GM12891 (cell line): ENCODE data around the gene WHAMM.

Experiments
- DNase-seq: peaks from one replicate; pipeline ENCODE4 v3.0.0; 2011; ENCODE audit warnings: low spot score; ENCODE audit not compliant: insufficient read length
- FAIRE-seq: peaks from 2 replicates; lab custom pipeline; 2011; peaks lifted over from hg19 to GRCh38; lab: Jason Lieb, UNC
- PAX5 ChIP-seq: IDR thresholded peaks from 2 replicates; pipeline ENCODE4 v1.6.1; 2011; ENCODE audit warnings: low read length, moderate library complexity, mild to moderate bottlenecking; ENCODE audit not compliant: insufficient read depth, severe bottlenecking
- POLR2A ChIP-seq: IDR thresholded peaks from 2 replicates; pipeline ENCODE4 v1.6.1; 2011; ENCODE audit warnings: low read depth, low read length, control low read depth
- POLR2AphosphoS5 ChIP-seq: IDR thresholded peaks from 2 replicates; pipeline ENCODE4 v1.6.1; 2011; ENCODE audit warnings: low read depth, low read length, control low read depth
- POU2F2 ChIP-seq: IDR thresholded peaks from 2 replicates; pipeline ENCODE4 v1.6.1; 2011; ENCODE audit warnings: low read depth, mild to moderate bottlenecking, control low read depth, low read length, moderate library complexity
- SPI1 ChIP-seq: IDR thresholded peaks from 2 replicates; pipeline ENCODE4 v1.6.1; 2011; ENCODE audit warnings: low read depth, low read length, control low read depth
- TAF1 ChIP-seq: IDR thresholded peaks from 2 replicates; pipeline ENCODE4 v1.6.1; 2011; ENCODE audit warnings: low read depth, low read length, control low read depth

WHAMM gene

DNA sequence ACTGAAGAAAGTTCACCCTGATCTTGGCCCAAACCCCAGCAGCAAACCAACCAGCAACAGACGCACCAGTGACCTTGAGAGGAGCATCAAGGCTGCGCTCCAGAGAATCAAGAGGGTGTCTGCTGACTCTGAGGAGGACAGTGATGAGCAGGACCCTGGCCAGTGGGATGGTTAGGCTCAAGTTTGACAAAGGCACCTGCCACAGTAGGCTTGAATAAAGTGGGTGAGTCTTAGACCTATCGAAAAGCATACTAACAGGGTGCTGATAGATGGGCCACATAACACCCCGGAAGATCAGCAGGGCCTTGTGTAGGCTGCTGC lies 23.9 kb downstream of the WHAMM start:
- TF ChIP-seq POU2F2 (no peak), POLR2A (no peak), POLR2AphosphoS5 (no peak), TAF1 (no peak), PAX5 (no peak)
- DNase-seq (no peak), FAIRE-seq (no peak)

DNA sequence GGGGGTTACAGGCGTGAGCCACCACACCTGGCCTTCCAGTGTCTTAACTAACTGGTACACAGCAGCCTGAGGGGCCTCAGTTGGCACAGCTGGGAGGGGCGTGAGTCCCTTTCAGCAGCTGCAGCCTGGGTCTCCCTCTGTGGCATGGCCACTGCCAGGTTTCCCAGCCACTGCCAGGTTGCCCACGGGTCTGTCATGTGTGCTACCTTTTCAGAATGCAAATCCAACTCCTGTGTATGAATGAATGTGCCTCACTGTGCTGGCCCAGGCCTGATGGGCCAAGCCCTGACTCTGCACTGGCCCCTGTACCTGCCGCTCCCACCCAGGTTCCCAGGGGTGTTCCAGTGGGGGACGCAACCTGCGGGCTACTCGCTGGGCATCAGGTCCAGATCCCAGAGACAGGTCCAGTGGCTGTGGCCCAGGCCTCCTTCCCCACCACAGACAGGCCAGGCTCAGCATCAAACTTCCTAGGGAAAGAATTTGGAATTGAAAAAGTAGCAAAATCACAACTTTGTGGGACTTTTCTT lies 26.0 kb downstream of the WHAMM start:
- no peak for FAIRE-seq
- no peak for TF ChIP-seq TAF1
- peak; percentile 54; the same call in 1 of the 2 replicates for TF ChIP-seq POLR2AphosphoS5
- no peak for TF ChIP-seq POLR2A

DNA sequence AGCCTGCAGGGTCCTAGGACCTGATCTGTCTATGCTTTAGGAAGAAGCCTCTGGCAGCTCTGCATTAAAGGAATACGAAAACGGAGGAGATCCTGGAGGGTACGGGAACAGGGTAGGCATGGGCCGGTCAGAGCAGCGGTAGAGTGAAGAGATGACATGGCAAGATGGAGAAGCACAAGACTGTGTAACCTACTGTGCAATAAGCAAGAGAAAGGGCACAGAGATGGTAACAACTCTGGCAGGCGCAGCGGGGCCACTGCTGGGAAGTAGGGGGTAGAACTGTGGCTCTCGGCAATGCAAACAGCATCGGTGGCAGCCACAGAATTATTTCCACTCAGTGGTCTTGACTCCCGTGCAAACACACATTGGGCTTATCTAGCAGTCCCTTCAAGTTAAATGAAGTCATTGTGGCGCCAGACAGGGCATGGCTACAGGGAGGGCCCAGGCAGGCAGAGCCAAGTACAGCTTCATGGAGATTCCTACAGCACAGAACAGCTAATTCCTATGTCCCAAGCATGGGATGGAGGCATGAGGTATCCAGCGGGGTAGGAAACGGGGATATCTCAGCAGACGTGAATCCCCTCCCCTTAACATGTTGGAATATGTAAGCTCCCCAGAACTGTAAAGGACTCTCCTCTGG lies 28.8 kb downstream of the WHAMM start:
- no peak for DNase-seq
- TF ChIP-seq POLR2A, result no peak
- TF ChIP-seq POLR2AphosphoS5, result peak; percentile 35; the same call in 1 of the 2 replicates
- FAIRE-seq, result no peak

More for the DNA sequence above, 26.0 kb downstream of the WHAMM start:
- no peak for DNase-seq

DNA sequence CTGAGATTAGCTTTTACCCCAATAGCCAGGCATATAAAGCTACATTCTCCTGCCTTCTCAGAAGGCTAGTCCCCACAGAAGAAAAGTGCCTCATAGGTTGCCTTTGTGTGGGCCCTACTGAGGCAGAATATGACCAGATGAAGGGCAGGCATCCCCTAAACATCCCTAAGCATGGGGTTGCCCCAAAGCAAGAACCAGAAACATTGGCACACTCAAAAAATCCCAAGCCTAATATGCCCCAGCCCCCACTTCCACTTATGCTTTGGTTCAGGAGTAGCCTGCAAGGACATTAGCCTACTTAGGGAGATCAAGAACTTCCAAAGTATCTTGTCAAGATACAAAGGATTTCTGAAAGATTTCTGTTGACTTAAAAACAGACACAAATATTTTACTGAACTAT lies 29.7 kb downstream of the WHAMM start:
- TF ChIP-seq POLR2A (no peak), TAF1 (no peak), SPI1 (no peak), POU2F2 (no peak), PAX5 (no peak), POLR2AphosphoS5 (no peak)
- no peak for DNase-seq
- no peak for FAIRE-seq

DNA sequence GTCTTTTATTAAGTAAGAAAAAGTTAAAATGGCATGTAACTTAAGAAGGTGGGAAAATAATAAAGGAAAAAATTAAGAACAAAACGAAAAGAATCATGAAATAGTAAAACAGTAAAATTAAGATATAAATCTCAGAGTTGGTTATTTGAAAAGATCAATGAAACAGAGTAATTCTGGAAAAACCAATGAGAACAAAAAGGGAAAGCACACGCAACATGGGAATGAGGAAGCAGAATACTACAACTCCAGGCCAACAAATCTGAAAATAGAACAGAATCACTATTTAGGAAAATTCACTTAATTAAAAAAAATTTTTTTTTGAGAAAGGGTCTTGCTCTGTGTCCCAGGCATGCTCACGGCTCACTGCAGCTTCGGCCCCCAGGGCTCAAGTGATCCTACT lies 30.7 kb downstream of the WHAMM start:
- FAIRE-seq, result no peak
- DNase-seq, result no peak
- TF ChIP-seq POU2F2, result no peak
- no peak for TF ChIP-seq POLR2AphosphoS5
- TF ChIP-seq PAX5, result no peak
- no peak for TF ChIP-seq POLR2A
- no peak for TF ChIP-seq SPI1
- no peak for TF ChIP-seq TAF1

DNA sequence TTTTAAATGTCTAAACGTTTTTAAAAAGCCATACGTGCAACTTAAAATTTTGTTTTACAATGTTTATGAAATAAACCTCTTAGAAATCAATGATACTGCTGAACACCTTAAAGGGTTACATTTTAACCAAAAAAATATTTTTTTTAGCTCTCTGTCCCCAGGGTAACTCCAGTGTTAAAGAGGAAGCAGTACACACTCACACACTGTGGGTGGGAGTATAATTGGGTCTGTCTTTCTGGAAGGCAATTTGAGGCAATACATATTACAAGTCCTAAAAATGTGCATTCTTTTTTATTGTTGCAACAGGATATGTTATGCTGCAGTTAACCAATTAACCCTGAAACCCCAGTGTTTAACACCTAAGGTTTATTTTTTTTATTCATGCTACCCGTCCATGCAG lies 34.1 kb downstream of the WHAMM start:
- FAIRE-seq (no peak), DNase-seq (no peak)
- TF ChIP-seq POU2F2, result no peak
- no peak for TF ChIP-seq POLR2AphosphoS5
- no peak for TF ChIP-seq POLR2A
- TF ChIP-seq TAF1, result no peak
- no peak for TF ChIP-seq SPI1
- TF ChIP-seq PAX5, result no peak

DNA sequence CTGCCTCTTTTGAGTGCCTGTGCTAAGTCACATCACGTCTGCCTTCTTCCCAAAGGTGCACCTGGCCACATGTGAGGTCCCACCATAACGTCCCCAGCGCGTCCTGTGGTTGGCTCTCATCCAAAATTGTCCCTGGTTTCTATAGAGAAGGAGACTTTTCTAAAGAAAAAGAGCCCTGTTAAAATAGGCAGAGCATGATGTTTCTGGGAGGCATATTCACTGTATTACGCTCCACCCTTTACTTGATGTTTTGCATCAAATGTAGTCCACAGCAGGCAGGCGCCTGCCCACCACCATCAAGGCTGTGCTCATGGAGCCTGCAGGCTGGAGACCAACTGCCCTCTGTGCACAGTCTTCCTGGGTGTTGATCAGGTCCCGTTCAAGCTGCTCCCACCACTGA lies 36.3 kb downstream of the WHAMM start:
- no peak for FAIRE-seq
- no peak for TF ChIP-seq SPI1
- no peak for TF ChIP-seq POLR2A
- TF ChIP-seq PAX5, result no peak
- no peak for TF ChIP-seq TAF1
- no peak for TF ChIP-seq POLR2AphosphoS5
- no peak for TF ChIP-seq POU2F2
- no peak for DNase-seq

DNA sequence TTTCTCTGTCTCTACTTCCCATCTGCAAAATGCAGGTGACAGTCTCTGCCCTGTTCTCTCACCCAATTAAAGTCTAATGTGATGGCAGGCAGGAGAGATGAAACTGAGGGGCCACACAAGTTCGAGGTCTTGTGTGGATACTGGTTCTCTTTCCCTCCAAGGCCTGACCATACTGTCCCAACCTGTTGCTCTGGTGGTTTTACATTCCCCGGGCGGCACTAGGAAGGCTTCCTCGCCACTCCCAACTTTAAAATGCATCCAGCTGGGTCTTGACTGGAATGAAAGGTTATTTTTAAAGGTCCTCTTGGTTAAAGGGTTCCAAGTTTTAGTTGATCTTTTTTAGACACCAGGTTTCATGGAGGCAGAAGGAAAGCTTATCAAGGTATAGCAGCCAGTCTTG lies 37.2 kb downstream of the WHAMM start:
- no peak for TF ChIP-seq SPI1
- no peak for TF ChIP-seq POU2F2
- TF ChIP-seq POLR2AphosphoS5, result no peak
- no peak for TF ChIP-seq PAX5
- TF ChIP-seq TAF1, result no peak
- TF ChIP-seq POLR2A, result no peak
- FAIRE-seq (no peak), DNase-seq (no peak)

DNA sequence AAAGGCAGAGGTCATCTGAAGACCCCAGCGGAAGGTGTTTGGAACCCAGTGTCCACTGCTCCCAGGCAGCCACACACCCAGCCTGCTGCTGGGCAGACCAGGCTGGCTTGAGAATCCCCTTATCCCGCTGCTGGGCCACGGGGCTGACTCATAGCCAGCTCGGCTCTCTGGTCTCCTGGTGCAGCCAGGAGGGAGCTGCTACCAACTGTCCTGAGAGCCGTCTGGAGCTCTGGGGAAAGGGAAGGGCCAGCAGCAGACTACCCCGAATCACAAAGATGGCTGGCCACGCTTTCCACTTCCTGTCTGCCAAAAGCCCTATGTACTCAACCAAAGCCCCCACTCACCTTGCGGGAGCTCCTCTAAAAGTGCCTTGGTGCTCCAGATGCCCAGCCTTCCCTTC lies 38.3 kb downstream of the WHAMM start:
- FAIRE-seq (no peak), DNase-seq (no peak)
- no peak for TF ChIP-seq POU2F2
- no peak for TF ChIP-seq POLR2A
- no peak for TF ChIP-seq PAX5
- no peak for TF ChIP-seq SPI1
- TF ChIP-seq TAF1, result no peak
- TF ChIP-seq POLR2AphosphoS5, result no peak

DNA sequence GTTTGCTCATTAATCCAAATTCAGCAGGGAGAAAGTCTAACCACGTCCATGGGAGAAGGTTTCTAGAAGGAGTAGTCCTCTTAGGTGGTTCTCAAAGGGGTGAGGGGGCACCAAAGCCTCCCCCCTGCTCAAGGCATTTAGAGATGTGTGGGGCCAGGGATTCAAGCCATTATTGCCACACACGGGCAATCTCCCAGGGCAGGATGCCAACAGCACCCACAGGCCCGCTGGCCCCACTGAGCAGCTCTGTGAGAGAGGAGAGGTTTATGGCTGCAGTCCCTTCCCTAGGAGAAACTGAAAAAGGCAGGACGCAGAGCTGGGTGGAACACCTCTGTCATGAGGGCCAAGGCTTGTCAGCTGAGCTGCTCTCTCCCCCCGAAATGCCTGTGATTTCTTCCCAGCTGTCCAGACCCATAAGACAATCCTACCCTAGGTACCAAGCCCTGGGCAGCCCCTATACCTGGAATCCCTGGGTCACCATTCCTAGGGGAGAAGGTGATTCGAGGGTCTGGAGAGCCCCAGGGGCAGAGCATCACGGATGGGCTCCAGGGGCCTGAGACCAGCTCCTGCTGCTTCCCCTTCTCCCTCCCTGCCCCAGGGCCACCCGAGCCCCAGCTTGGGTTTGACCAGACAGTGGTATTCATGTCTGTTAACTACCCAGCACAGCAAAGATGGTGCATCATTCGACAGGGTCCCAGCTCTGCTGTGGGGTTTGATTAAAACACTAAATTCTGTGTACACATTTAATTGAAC lies 39.0 kb downstream of the WHAMM start:
- no peak for FAIRE-seq
- TF ChIP-seq PAX5, result no peak
- no peak for TF ChIP-seq POU2F2
- TF ChIP-seq SPI1, result no peak
- no peak for TF ChIP-seq POLR2A
- TF ChIP-seq TAF1, result no peak
- no peak for TF ChIP-seq POLR2AphosphoS5
- no peak for DNase-seq

DNA sequence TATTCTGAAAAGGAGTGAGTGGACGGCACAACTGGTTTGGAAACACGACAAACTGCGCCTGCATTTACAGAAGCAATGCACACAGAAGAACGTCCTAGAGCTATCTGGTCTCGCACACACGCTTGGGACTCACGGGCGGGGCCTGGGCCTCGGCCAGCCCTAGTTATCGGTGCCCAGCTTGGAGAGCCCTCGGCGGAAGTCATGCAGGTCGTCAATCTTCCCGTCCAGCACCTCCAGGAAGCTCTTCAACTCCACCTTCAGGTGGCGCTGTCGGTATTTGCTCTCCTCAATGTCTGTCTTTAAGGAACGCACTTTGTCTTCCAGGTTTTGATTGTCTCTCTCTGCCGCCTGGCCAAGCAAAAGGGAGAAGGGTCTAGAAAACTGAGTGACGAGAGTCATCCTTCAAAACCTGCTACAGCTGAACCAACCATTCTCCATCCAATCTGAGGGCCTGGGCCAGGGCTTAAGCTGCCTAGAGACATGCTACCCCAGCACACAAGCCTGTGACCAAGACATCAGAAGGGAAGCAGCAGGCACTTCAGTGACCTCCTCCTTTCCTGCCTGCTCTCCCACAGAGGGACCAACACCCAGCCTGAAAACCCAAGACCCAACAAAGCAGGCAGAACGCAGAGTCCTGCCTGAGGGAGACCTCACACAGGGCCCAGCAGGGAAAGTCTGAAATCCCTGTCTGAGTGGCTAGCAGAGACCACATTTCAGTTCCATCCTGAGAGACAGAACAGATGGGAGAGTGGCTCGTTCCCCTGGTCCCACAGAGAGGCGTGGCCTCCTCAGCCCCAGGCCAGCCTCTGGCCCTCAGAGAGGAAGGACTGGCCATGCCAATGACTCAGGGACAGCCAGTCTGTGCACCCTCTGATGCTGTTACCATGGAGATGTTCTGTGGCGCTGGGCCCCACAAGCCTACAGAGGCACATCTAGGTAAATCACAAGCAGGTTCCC lies 40.4 kb downstream of the WHAMM start:
- peak; percentile 23 for FAIRE-seq
- peak; percentile 68 for DNase-seq
- TF ChIP-seq TAF1 (no peak), POLR2A (no peak), SPI1 (0 out of 2 replicates have a peak, but pooled peaks have one; percentile 5), PAX5 (no peak), POU2F2 (no peak), POLR2AphosphoS5 (no peak)
